Activated CD8-positive, alpha-beta T cell treated with anti-CD3 and anti-CD28 coated beads for 36 hours (primary cell): ENCODE data around the gene NCF2. TPM values are rescaled to one million over a fixed set of nuclear protein-coding genes. Genes with fewer than 3 reads are reported as not detected.
A peak's percentile ranks its signal among the peaks of the same experiment; 100 is the strongest.

Experiments
- ATAC-seq: fragments of 200-7000 bp; cut with Tn5 transposase; one replicate; pipeline ENCODE4 v1.10.0; 2021; ENCODE audit warnings: mild to moderate bottlenecking, moderate library complexity
- CTCF ChIA-PET: fragments of 350-600 bp; sonication (Branson Sonifier 250); formaldehyde crosslinking; loops from one replicate; lab custom pipeline; 2021; ENCODE audit warnings: antibody characterized with exemption; lab: Charles Lee
- POLR2A ChIA-PET: fragments of 350-600 bp; sonication (Branson Sonifier 250); formaldehyde crosslinking; loops from one replicate; lab custom pipeline; 2021; ENCODE audit warnings: antibody characterized with exemption; lab: Charles Lee
- DNase-seq: peaks from one replicate; pipeline ENCODE4 v3.0.0-alpha.2; 2020
- H3K27ac Mint-ChIP-seq: one replicate; pipeline ENCODE4 v1.8.0; 2021; ENCODE audit warnings: mild to moderate bottlenecking, mixed read lengths
- H3K27me3 Mint-ChIP-seq: one replicate; pipeline ENCODE4 v1.8.0; 2021; ENCODE audit warnings: mixed read lengths
- H3K36me3 Mint-ChIP-seq: one replicate; pipeline ENCODE4 v1.8.0; 2021; ENCODE audit warnings: low read depth, mixed read lengths
- H3K4me1 Mint-ChIP-seq: one replicate; pipeline ENCODE4 v1.8.0; 2021; ENCODE audit warnings: low read depth, mixed read lengths
- H3K4me3 Mint-ChIP-seq: one replicate; pipeline ENCODE4 v1.8.0; 2021; ENCODE audit warnings: mild to moderate bottlenecking, moderate library complexity, mixed read lengths
- H3K9me3 Mint-ChIP-seq: one replicate; pipeline ENCODE4 v1.8.0; 2021; ENCODE audit warnings: mixed read lengths
- intact Hi-C: fragments of 100-400 bp; cut with micrococcal nuclease; formaldehyde crosslinking; loops from one replicate; pipeline ENCODE4 v1.10.0; 2022
- total RNA-seq, 2 experiments: library from RNA; stranded (reverse); gene quantifications; one replicate each; pipeline ENCODE4 v1.2.3, GENCODE V29; 2021
- TF ChIP-seq, protein P1 (sequence below): fragments of 200-600 bp; IDR thresholded peaks from one replicate; pipeline ENCODE4 v1.8.0; 2022; ENCODE audit warnings: antibody characterized with exemption, mild to moderate bottlenecking

NCF2 gene
- total RNA-seq, 2 experiments from 2014 or later: 4.2 to 4.7 TPM

DNA sequence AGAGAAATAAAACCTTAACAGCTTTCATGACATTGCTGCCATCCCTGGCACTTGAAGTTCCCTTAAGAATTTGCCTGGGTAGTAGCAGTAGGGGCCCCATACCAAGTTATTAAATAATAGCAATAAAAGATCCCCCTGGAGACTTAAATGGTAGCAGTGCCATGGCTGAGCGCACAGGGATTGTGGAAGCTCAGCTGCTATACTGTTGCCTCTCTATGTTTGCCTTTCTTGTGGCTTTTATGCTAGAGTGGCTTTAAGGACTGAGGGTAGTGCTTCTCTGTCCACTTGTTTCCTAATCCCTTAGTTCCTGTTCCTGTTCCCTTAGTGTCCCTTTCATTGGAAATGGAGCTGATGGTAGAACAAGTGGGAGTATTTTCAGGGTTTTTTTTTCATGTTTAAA is 42.1 kb downstream of the NCF2 start:
- ChIA-PET CTCF (interaction anchor here (1.3 kb wide), 1 partner anchor 21 kb away, joined by 3 read pairs; no protein-coding TSS in a partner anchor), POLR2A (no interaction called here)
- Mint-ChIP-seq H3K4me3 (no peak overlapping the region), H3K27ac (no peak overlapping the region), H3K9me3 (no peaks in the 10 kb centered on the region), H3K4me1 (no peaks in the 10 kb centered on the region), H3K27me3 (no peaks in the 10 kb centered on the region), H3K36me3 (peaks cover 44% of the 10 kb centered on the region)
- TF ChIP-seq, protein P1, sequence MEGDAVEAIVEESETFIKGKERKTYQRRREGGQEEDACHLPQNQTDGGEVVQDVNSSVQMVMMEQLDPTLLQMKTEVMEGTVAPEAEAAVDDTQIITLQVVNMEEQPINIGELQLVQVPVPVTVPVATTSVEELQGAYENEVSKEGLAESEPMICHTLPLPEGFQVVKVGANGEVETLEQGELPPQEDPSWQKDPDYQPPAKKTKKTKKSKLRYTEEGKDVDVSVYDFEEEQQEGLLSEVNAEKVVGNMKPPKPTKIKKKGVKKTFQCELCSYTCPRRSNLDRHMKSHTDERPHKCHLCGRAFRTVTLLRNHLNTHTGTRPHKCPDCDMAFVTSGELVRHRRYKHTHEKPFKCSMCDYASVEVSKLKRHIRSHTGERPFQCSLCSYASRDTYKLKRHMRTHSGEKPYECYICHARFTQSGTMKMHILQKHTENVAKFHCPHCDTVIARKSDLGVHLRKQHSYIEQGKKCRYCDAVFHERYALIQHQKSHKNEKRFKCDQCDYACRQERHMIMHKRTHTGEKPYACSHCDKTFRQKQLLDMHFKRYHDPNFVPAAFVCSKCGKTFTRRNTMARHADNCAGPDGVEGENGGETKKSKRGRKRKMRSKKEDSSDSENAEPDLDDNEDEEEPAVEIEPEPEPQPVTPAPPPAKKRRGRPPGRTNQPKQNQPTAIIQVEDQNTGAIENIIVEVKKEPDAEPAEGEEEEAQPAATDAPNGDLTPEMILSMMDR: no peak
- ATAC-seq (no peak), DNase-seq (no peak)
- intact Hi-C loops: loop anchor here (10.0 kb wide), 1 partner anchor 73 kb away; the partner anchor contains the start of gene SMG7

DNA sequence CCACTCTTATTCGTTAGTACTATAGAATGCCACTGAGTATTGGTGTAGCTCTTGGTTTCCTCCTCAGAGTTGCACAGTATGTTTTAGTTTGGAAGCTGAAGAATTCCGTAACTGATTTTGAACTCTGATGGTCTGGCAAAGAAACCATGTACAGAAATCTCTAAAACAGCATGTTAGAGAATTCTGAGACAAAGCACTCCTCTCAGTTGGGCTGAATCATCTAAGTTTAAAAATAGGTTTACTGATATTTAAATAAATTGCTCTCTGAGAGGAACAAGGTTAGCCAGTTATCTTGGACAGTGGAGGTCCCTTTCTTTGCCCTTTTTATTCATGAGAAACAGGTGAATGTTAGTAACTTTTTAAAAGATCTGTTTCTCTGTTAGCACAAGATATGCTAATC is 43.8 kb downstream of the NCF2 start:
- Mint-ChIP-seq H3K4me3 (no peak overlapping the region), H3K27me3 (no peaks in the 10 kb centered on the region), H3K36me3 (peaks cover 39% of the 10 kb centered on the region), H3K4me1 (no peaks in the 10 kb centered on the region), H3K27ac (no peak overlapping the region), H3K9me3 (no peaks in the 10 kb centered on the region)
- CTCF ChIA-PET: no interaction called here
- intact Hi-C loops: loop anchor here (10.0 kb wide), 1 partner anchor 72 kb away; the partner anchor contains the start of gene SMG7
- POLR2A ChIA-PET: no interaction called here
- DNase-seq: no peak
- TF ChIP-seq, protein P1: no peak
- ATAC-seq: no peak

DNA sequence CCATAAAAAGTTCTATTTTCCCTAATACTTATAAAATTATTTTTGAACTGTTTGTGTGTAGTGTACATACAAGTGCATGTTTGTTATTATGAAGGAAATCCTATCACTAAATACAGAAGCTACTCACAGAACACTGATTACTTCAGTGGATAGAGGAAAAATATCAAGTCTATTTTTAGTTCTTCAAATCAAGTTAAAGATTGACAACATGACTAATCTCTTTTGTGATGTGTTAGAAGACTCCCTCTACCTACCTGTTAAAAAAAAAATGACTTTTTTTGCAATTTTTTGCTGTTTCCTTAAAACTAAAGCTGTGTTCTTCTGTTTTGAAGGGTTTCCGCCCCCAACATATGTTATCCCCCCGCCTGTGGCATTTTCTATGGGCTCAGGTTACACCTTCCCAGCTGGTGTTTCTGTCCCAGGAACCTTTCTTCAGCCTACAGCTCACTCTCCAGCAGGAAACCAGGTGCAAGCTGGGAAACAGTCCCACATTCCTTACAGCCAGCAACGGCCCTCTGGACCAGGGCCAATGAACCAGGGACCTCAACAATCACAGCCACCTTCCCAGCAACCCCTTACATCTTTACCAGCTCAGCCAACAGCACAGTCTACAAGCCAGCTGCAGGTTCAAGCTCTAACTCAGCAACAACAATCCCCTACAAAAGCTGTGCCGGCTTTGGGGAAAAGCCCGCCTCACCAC is 45.5 kb downstream of the NCF2 start:
- Mint-ChIP-seq H3K36me3 (peaks cover 37% of the 10 kb centered on the region), H3K4me3 (no peak overlapping the region), H3K4me1 (no peaks in the 10 kb centered on the region), H3K9me3 (no peaks in the 10 kb centered on the region), H3K27me3 (no peaks in the 10 kb centered on the region), H3K27ac (peak overlapping the region; percentile 3)
- ATAC-seq: no peak
- DNase-seq: no peak
- ChIA-PET POLR2A (no interaction called here), CTCF (interaction anchor here (1.1 to 1.2 kb wide), 3 partner anchors 52 to 109 kb away, joined by 3 read pairs; no protein-coding TSS in a partner anchor)
- intact Hi-C loops: loop anchor here (10.0 kb wide), 1 partner anchor 70 kb away; the partner anchor contains the start of gene SMG7
- TF ChIP-seq, protein P1: no peak

DNA sequence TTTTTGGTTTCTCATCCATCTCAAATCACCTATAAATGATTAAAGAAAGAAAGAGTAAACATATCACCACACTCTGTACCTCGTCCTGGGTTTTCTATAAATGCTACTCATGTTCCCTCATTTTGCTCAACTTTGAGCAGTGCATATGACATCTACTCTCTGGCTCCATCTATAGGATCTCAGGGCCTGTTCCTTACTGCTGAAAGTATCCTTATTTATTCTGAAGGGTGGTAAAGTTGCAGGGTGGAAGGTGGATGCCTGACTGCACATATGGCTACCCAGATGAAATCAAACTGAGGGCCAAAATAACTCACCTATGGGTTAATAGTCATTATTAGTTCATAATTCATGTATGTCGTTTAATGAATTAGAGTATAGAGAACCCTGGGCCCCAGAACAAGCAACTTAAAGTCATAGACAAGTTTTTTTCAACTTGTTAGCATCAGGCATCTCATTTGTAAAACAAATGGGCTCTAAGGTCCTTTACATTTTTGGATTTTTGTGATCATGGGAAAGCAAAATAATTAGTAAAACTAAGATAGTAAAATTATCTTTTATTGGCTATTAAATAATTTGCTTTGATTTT is 46.5 kb downstream of the NCF2 start:
- POLR2A ChIA-PET: no interaction called here
- no peak for DNase-seq

More for the DNA sequence above, 46.5 kb downstream of the NCF2 start:
- no peaks in the 10 kb centered on the region for H3K27me3 Mint-ChIP-seq
- peaks cover 42% of the 10 kb centered on the region for H3K36me3 Mint-ChIP-seq
- H3K4me3 Mint-ChIP-seq: no peak overlapping the region
- intact Hi-C loops: loop anchor here (10.0 kb wide), 1 partner anchor 69 kb away; the partner anchor contains the start of gene SMG7
- TF ChIP-seq, protein P1: peak; percentile 60
- H3K9me3 Mint-ChIP-seq: no peaks in the 10 kb centered on the region
- peak overlapping the region; percentile 22 for H3K27ac Mint-ChIP-seq
- ATAC-seq: peak; percentile 92
- CTCF ChIA-PET: no interaction called here
- no peaks in the 10 kb centered on the region for H3K4me1 Mint-ChIP-seq
